ENCODE data around the gene PNO1.

PNO1 gene

GRCh38 chr2:68178432-68178831 lies 20.7 kb downstream of the PNO1 start:
- TF ChIP-seq FOXM1 (IDR thresholded peaks at IDR 0.05; ENCODE audit: borderline replicate concordance) (no peak), CTBP1 (IDR thresholded peaks at IDR 0.05; ENCODE audit: borderline replicate concordance) (no peak), NFRKB (IDR thresholded peaks at IDR 0.05) (no peak), L3MBTL2 (conservative IDR thresholded peaks at IDR 0.05) (no peak), FOXK2 (IDR thresholded peaks at IDR 0.05) (no peak), BHLHE40 (IDR thresholded peaks at IDR 0.05; ENCODE audit: borderline replicate concordance) (no peak), TARDBP (IDR thresholded peaks at IDR 0.05) (no peak), PKNOX1 (IDR thresholded peaks at IDR 0.05) (no peak), LEF1 (IDR thresholded peaks at IDR 0.05; ENCODE audit: borderline replicate concordance) (no peak), SP1 (IDR thresholded peaks at IDR 0.05) (no peak), SUZ12 (IDR thresholded peaks at IDR 0.05) (no peak), HDGF (IDR thresholded peaks at IDR 0.05; ENCODE audit: borderline replicate concordance) (no peak), FOXA1 (IDR thresholded peaks at IDR 0.05) (no peak), ARNT (IDR thresholded peaks at IDR 0.05) (no peak), ZNF384 (IDR thresholded peaks at IDR 0.05) (no peak), ELF4 (IDR thresholded peaks at IDR 0.05) (no peak)
- no peak for DNase-seq (ENCODE audit: extremely low spot score)
- ChIA-PET POLR2A (interaction anchor here (1.1 kb wide), 1 partner anchor 18 kb away, joined by 3 read pairs; no protein-coding TSS in a partner anchor), CTCF (interaction anchor here (0.7 kb wide), 1 partner anchor 10 kb away, joined by 4 read pairs; no protein-coding TSS in a partner anchor)

GRCh38 chr2:68178954-68179627 lies 21.4 kb downstream of the PNO1 start:
- CTCF ChIA-PET = no interaction called here
- TF ChIP-seq CTBP1 (IDR thresholded peaks at IDR 0.05; ENCODE audit: borderline replicate concordance) (no peak), FOXM1 (IDR thresholded peaks at IDR 0.05; ENCODE audit: borderline replicate concordance) (no peak), ARNT (IDR thresholded peaks at IDR 0.05) (no peak), LEF1 (IDR thresholded peaks at IDR 0.05; ENCODE audit: borderline replicate concordance) (no peak), L3MBTL2 (conservative IDR thresholded peaks at IDR 0.05) (no peak), FOXA1 (IDR thresholded peaks at IDR 0.05) (no peak), ZNF384 (IDR thresholded peaks at IDR 0.05) (no peak), TARDBP (IDR thresholded peaks at IDR 0.05) (no peak), SP1 (IDR thresholded peaks at IDR 0.05) (no peak), NFRKB (IDR thresholded peaks at IDR 0.05) (no peak), PKNOX1 (IDR thresholded peaks at IDR 0.05) (no peak), FOXK2 (IDR thresholded peaks at IDR 0.05) (no peak)
- POLR2A ChIA-PET = interaction anchor here (1.1 kb wide), 1 partner anchor 17 kb away, joined by 3 read pairs; no protein-coding TSS in a partner anchor
- no peak for DNase-seq (ENCODE audit: extremely low spot score)

GRCh38 chr2:68182902-68183301 lies 25.2 kb downstream of the PNO1 start:
- CTCF ChIA-PET = no interaction called here
- TF ChIP-seq PKNOX1 (IDR thresholded peaks at IDR 0.05) (0 out of 2 replicates have a peak, but pooled peaks have one; percentile 8), ELF4 (IDR thresholded peaks at IDR 0.05) (no peak), FOXM1 (IDR thresholded peaks at IDR 0.05; ENCODE audit: borderline replicate concordance) (no peak), SUZ12 (IDR thresholded peaks at IDR 0.05) (no peak)
- DNase-seq (ENCODE audit: extremely low spot score) = no peak
- POLR2A ChIA-PET = no interaction called here

GRCh38 chr2:68185541-68186164 lies 28.0 kb downstream of the PNO1 start:
- peak; percentile 59 for DNase-seq (ENCODE audit: extremely low spot score)
- POLR2A ChIA-PET = no interaction called here
- CTCF ChIA-PET = interaction anchor here (1.5 kb wide), 1 partner anchor 17 kb away, joined by 5 read pairs; no protein-coding TSS in a partner anchor
- TF ChIP-seq FOXA1 (IDR thresholded peaks at IDR 0.05) = no peak
- TF ChIP-seq PKNOX1 (IDR thresholded peaks at IDR 0.05) = no peak
- TF ChIP-seq FOXM1 (IDR thresholded peaks at IDR 0.05; ENCODE audit: borderline replicate concordance) = no peak
- TF ChIP-seq SUZ12 (IDR thresholded peaks at IDR 0.05) = no peak

- CTCF ChIA-PET = no interaction called here
- DNase-seq (ENCODE audit: extremely low spot score) = no peak
- no peak for TF ChIP-seq ZNF384 (IDR thresholded peaks at IDR 0.05)
- TF ChIP-seq FOXA1 (IDR thresholded peaks at IDR 0.05) = no peak
- no peak for TF ChIP-seq PKNOX1 (IDR thresholded peaks at IDR 0.05)
- no peak for TF ChIP-seq L3MBTL2 (conservative IDR thresholded peaks at IDR 0.05)
- no peak for TF ChIP-seq LEF1 (IDR thresholded peaks at IDR 0.05; ENCODE audit: borderline replicate concordance)
- TF ChIP-seq CTBP1 (IDR thresholded peaks at IDR 0.05; ENCODE audit: borderline replicate concordance) = no peak
- TF ChIP-seq NFRKB (IDR thresholded peaks at IDR 0.05) = no peak
- TF ChIP-seq SP1 (IDR thresholded peaks at IDR 0.05) = no peak
- TF ChIP-seq FOXM1 (IDR thresholded peaks at IDR 0.05; ENCODE audit: borderline replicate concordance) = no peak
- no peak for TF ChIP-seq FOXK2 (IDR thresholded peaks at IDR 0.05)
- no peak for TF ChIP-seq ARNT (IDR thresholded peaks at IDR 0.05)
- no peak for TF ChIP-seq ELF4 (IDR thresholded peaks at IDR 0.05)
- TF ChIP-seq TARDBP (IDR thresholded peaks at IDR 0.05) = no peak
- TF ChIP-seq SUZ12 (IDR thresholded peaks at IDR 0.05) = no peak
- no peak for TF ChIP-seq HDGF (IDR thresholded peaks at IDR 0.05; ENCODE audit: borderline replicate concordance)
- POLR2A ChIA-PET = no interaction called here
These were observed 29.6 kb downstream of the PNO1 start for GRCh38 chr2:68187329-68187728.
